Fibroblast of mammary gland (primary cell): ENCODE measurements around the gene REPS2.
A peak's percentile ranks its signal among the peaks of the same experiment; 100 is the strongest.

Experiments
- DNase-seq: peaks from one replicate; pipeline ENCODE4 v3.0.0-alpha.2; 2010; ENCODE audit warnings: low read depth
- H3K4me3 ChIP-seq: 2 replicates; pipeline ENCODE4 v1.5.1; 2011; ENCODE audit warnings: low read depth, mild to moderate bottlenecking, low read length, moderate library complexity; ENCODE audit not compliant: control insufficient read depth
- TF ChIP-seq, protein P1 (sequence below): conservative IDR thresholded peaks from 2 replicates; pipeline ENCODE4 v1.5.1; 2011; ENCODE audit warnings: low read depth, low read length, inconsistent platforms; ENCODE audit not compliant: control insufficient read depth, insufficient read depth

REPS2 gene

DNA sequence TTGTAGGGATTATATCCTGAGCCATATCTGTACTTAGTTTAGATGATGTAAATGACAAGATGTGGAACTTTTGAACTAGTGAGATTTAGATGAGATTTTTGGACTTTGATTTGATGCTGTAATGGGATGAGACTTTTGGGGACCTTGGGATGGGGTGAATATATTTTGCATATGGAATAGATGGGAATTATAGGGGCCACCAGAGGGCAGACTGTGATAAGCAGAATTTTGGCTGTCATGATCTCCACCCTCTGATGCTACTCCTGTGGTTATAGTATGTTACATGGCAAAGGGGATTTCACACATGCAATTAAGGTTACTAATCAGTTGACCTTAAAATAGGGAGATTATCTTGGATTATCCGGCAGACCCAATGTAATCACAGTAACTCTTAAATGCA, 214.5 kb downstream of the REPS2 start:
- DNase-seq = peak; percentile 12
- no peak overlapping the region for H3K4me3 ChIP-seq
- TF ChIP-seq, protein P1, sequence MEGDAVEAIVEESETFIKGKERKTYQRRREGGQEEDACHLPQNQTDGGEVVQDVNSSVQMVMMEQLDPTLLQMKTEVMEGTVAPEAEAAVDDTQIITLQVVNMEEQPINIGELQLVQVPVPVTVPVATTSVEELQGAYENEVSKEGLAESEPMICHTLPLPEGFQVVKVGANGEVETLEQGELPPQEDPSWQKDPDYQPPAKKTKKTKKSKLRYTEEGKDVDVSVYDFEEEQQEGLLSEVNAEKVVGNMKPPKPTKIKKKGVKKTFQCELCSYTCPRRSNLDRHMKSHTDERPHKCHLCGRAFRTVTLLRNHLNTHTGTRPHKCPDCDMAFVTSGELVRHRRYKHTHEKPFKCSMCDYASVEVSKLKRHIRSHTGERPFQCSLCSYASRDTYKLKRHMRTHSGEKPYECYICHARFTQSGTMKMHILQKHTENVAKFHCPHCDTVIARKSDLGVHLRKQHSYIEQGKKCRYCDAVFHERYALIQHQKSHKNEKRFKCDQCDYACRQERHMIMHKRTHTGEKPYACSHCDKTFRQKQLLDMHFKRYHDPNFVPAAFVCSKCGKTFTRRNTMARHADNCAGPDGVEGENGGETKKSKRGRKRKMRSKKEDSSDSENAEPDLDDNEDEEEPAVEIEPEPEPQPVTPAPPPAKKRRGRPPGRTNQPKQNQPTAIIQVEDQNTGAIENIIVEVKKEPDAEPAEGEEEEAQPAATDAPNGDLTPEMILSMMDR = no peak

DNA sequence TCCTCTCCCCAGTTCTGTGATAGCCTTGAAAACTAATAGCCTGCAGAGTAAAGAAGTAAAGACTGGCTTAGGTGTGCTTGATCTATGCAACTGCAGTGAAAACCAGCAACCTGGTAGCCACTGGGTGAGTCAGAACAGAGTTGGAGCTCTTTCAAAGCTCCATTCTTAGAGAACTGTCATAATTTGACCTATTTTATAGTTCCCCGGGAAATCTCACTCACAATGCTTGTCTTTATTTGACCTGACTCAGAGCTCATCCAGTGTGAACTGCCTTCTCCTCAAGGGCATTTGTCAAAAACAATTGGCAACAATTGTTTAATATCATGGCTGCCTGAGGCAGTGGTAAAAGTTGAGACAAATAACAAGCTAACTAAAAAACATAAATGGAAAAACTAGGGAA, 215.5 kb downstream of the REPS2 start:
- DNase-seq = no peak
- H3K4me3 ChIP-seq = no peak overlapping the region
- TF ChIP-seq, protein P1 = no peak

DNA sequence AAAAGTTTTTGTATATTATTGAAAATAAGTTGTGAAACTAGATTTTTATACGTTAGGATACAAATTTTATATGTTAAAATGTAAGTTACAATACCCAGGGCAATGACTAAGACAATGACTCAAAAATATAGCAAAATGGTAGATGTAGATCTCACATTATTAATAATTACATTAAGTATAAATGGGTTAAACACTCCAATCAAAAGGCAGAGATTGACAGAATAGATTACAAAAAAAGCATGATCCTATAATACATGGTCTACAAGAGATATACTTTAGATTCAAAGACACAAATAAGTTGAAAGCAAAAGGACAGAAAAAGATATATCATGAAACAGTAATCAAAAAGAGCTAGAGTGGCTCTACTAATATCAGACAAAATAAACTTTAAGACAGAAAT, 217.6 kb downstream of the REPS2 start:
- TF ChIP-seq, protein P1 = no peak
- H3K4me3 ChIP-seq = no peak overlapping the region
- no peak for DNase-seq

DNA sequence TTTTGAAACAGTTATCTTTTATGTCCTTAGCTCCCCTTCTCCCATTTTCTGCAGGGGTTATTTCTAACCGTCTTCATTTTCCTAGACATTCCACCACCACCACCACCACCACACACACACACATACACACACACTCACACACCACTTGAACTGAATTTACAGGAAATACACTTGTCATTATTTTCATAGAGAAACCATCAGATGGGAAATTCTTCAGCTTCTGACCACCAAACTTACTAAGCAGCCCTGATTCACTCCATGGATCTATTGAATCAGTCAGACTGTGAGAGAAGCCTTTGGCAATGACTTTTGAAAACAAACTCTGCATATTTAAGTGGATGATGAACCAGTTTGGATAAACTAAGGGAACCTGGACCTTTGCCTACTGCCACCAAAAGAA, 218.5 kb downstream of the REPS2 start:
- DNase-seq = peak; percentile 72
- TF ChIP-seq, protein P1 = no peak
- H3K4me3 ChIP-seq = no peak overlapping the region

DNA sequence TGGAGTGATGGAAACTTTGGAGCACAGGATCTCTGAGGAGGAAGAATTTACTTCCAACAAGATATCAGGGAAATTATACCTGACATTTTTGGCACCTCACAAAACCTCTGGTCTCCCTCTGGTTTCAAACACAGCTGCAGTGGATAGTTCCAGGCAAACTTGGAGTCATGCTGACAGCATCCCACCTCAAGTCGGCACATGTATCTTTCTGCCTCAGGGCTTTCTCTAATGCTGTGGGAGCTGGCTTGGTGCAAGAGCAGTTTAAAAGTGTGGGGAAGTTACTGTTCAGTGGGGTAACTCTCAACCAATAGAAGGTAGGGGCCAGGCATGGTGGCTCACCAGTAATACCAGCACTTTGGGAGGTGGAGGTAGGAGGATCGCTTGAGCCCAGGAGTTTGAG, 221.5 kb downstream of the REPS2 start:
- DNase-seq = no peak
- TF ChIP-seq, protein P1 = no peak
- H3K4me3 ChIP-seq = no peak overlapping the region

DNA sequence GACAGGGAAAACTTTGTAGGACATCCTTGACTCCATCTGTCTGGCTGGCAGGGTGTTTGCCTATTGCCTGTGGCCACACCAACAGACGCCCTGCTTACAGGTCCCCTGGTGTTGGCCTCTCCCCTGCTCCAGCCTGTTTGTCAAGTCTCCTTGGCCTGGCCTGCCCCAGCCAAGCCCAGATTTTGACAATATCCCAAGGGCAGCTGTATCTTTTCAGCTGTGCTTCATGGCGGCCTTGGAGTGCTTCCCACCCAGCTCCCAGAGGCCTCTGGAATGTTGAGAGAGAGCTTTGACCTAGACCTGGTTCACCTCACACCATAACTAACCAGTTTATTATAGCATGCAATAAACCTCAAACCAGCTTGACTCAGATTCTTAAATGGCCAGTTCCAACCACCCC, 224.5 kb downstream of the REPS2 start:
- TF ChIP-seq, protein P1 = no peak
- DNase-seq = no peak

DNA sequence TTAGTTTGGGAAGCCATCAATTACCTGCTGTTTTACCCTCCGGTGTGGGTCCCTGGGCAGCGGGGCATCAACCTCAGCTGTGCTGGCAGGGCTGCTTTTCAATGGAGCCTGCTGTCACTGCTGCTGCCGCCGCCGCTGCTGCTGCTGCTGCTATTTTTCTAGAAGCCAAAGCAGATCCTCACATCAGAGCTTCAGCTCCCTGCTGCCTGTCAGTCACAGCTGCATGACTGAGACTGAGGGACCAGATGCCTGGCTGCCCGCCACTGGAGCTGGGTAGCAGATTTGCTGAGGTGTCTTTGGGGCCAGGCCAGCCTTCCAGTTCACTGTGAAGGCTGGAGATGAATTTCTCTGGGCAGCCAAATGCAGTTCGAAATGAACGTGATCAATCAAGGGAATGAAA, 228.2 kb downstream of the REPS2 start:
- no peak for DNase-seq
- TF ChIP-seq, protein P1 = no peak
- no peak overlapping the region for H3K4me3 ChIP-seq

More for the DNA sequence above, 224.5 kb downstream of the REPS2 start:
- no peak overlapping the region for H3K4me3 ChIP-seq
